Measurements from ENCODE around the gene BTN2A1. TPM values are rescaled to one million over a fixed set of nuclear protein-coding genes. Genes with fewer than 3 reads are reported as not detected.

BTN2A1 gene
- total and polyA plus RNA-seq, 10 of the 15 experiments (the other 5 are each of a cell fraction or from before 2014, with no cell fraction given) = 8.2 to 28.0 (median 15.8) TPM

GRCh38 chr6:26457806-26458688, at the start of gene BTN2A1 (continued):
- TF ChIP-seq CEBPZ (IDR thresholded peaks at IDR 0.05; ENCODE audit: low read depth, low read length) (no peak), RBBP5 (conservative IDR thresholded peaks at IDR 0.05) (no peak), RCOR1 (conservative IDR thresholded peaks at IDR 0.05; ENCODE audit: low read depth, low read length) (no peak), RB1 (IDR thresholded peaks at IDR 0.05; ENCODE audit: borderline replicate concordance) (peak; percentile 37; the same call in 1 of the 2 replicates), SPI1 (IDR thresholded peaks at IDR 0.05; ENCODE audit: borderline replicate concordance, insufficient read depth, low read depth, low read length) (peak; percentile 30; the same call in 1 of the 2 replicates), PML (IDR thresholded peaks at IDR 0.05; ENCODE audit: low read length) (0 out of 2 replicates have a peak, but pooled peaks have one; percentile 68), FOXM1 (IDR thresholded peaks at IDR 0.05; ENCODE audit: low read depth, low read length) (no peak), HDGF (IDR thresholded peaks at IDR 0.05) (peak; percentile 66; the same call in 1 of the 2 replicates), REST (IDR thresholded peaks at IDR 0.05; ENCODE audit: low read depth, low read length) (no peak), HDAC2 (IDR thresholded peaks at IDR 0.05) (no peak), E4F1 (IDR thresholded peaks at IDR 0.05; ENCODE audit: borderline replicate concordance, partially characterized antibody) (no peak), BCL11A (IDR thresholded peaks at IDR 0.05; ENCODE audit: low read depth, low read length) (no peak), NR2F1 (conservative IDR thresholded peaks at IDR 0.05) (no peak), ATF7 (IDR thresholded peaks at IDR 0.05; ENCODE audit: low read depth) (no peak), TARDBP (IDR thresholded peaks at IDR 0.05; ENCODE audit: borderline replicate concordance) (no peak), CHD4 (IDR thresholded peaks at IDR 0.05) (no peak), LARP7 (IDR thresholded peaks at IDR 0.05) (0 out of 2 replicates have a peak, but pooled peaks have one; percentile 38), STAT3 (IDR thresholded peaks at IDR 0.05; ENCODE audit: low read depth, low read length) (no peak), MXI1 (IDR thresholded peaks at IDR 0.05; ENCODE audit: low read depth, low read length) (0 out of 2 replicates have a peak, but pooled peaks have one; percentile 37)

Data from GM12878 (cell line).